Fibroblast of lung (primary cell): Measurements from ENCODE around the gene PTPRS. TPM values are rescaled to one million over a fixed set of nuclear protein-coding genes. Genes with fewer than 3 reads are reported as not detected.
A peak's percentile ranks its signal among the peaks of the same experiment; 100 is the strongest.

Experiments
- DNase-seq, 2 donors: peaks; one replicate each; pipeline versions ENCODE4 v3.0.0 to v3.0.0-alpha.2; 2010; ENCODE audit warnings: low read depth in 2 of 2
- H2AFZ ChIP-seq: 2 replicates; pipeline ENCODE4 v1.5.1; 2012; ENCODE audit warnings: low read length, control low read depth, inconsistent platforms
- H3K27ac ChIP-seq: 2 replicates; pipeline ENCODE4 v1.5.1; 2011; ENCODE audit warnings: low read length, control low read depth; ENCODE audit not compliant: insufficient read depth
- H3K27me3 ChIP-seq: 2 replicates; pipeline ENCODE4 v1.5.1; 2011; ENCODE audit warnings: mild to moderate bottlenecking, low read length; ENCODE audit not compliant: control insufficient read depth, insufficient read depth
- H3K36me3 ChIP-seq: 2 replicates; pipeline ENCODE4 v1.5.1; 2011; ENCODE audit warnings: low read length; ENCODE audit not compliant: control insufficient read depth, insufficient read depth
- H3K4me1 ChIP-seq: 2 replicates; pipeline ENCODE4 v1.5.1; 2011; ENCODE audit warnings: low read length; ENCODE audit not compliant: control insufficient read depth, insufficient read depth; ENCODE audit errors: extremely low read depth
- H3K4me2 ChIP-seq: 2 replicates; pipeline ENCODE4 v1.5.1; 2011; ENCODE audit warnings: low read length, control low read depth; ENCODE audit not compliant: insufficient read depth; ENCODE audit errors: extremely low read depth
- H3K4me3 ChIP-seq, 4 experiments: fragments of 200-600 bp in 1 of 4; sonication (generic) in 1 of 4; replicated peaks in 1 of 4; 2 replicates each; pipeline ENCODE4 v1.5.1; 2011 to 2016; ENCODE audit warnings: low read length in 4 of 4, low read depth in 3 of 4, mild to moderate bottlenecking in 3 of 4, control low read depth in 2 of 4, inconsistent platforms in 1 of 4, mixed read lengths in 1 of 4; ENCODE audit not compliant: insufficient read depth in 1 of 4; ENCODE audit errors: control extremely low read depth in 1 of 4
- H3K79me2 ChIP-seq: 2 replicates; pipeline ENCODE4 v1.5.1; 2012; ENCODE audit warnings: mild to moderate bottlenecking, low read length, inconsistent platforms; ENCODE audit not compliant: control insufficient read depth, insufficient read depth
- H3K9ac ChIP-seq: 2 replicates; pipeline ENCODE4 v1.5.1; 2011; ENCODE audit warnings: mild to moderate bottlenecking, low read length, control low read depth; ENCODE audit not compliant: insufficient read depth
- H3K9me3 ChIP-seq: 2 replicates; pipeline ENCODE4 v1.5.1; 2012; ENCODE audit warnings: low read depth, low read length; ENCODE audit not compliant: control insufficient read depth, insufficient read depth
- H4K20me1 ChIP-seq: 2 replicates; pipeline ENCODE4 v1.5.1; 2011; ENCODE audit warnings: low read length; ENCODE audit not compliant: control insufficient read depth, insufficient read depth; ENCODE audit errors: extremely low read depth
- CTCF ChIP-seq, 2 donors: IDR thresholded peaks in 1 of 2; conservative IDR thresholded peaks in 1 of 2; 1 replicate in 1 of 2; 2 replicates in 1 of 2; pipeline ENCODE4 v1.5.1; 2011 to 2012; ENCODE audit warnings: low read length in 2 of 2, control low read depth in 1 of 2, inconsistent platforms in 1 of 2, low read depth in 1 of 2, mild to moderate bottlenecking in 1 of 2
- EZH2 ChIP-seq: IDR thresholded peaks from 2 replicates; pipeline ENCODE4 v1.5.1; 2012; ENCODE audit warnings: low read length, control low read depth, mild to moderate bottlenecking; ENCODE audit errors: missing control alignments
- polyA plus RNA-seq, 2 donors: library from polyadenylated mRNA; depleted of rRNA in 1 of 2; stranded (reverse) in 1 of 2; unstranded in 1 of 2; fragments of >200 nt; gene quantifications; 2 replicates each; pipeline ENCODE4 v1.2.1, GENCODE V29; 2011 to 2012; ENCODE audit warnings: missing spikeins in 1 of 2
- total RNA-seq: library from RNA; depleted of rRNA; stranded (reverse); fragments of >200 nt; gene quantifications from 2 replicates; pipeline ENCODE4 v1.2.1, GENCODE V29; 2014

Gene PTPRS
- total and polyA plus RNA-seq, 2 donors (not counting 1 experiment from before 2014, with no cell fraction given) = 27.9 to 136 TPM

- peaks cover 14% of the 10 kb centered on the region for H3K79me2 ChIP-seq
- H3K36me3 ChIP-seq = no peaks in the 10 kb centered on the region
- no peaks in the 10 kb centered on the region for H4K20me1 ChIP-seq
- H3K27me3 ChIP-seq = no peaks in the 10 kb centered on the region
- peak; percentile 69 to 70 for DNase-seq
- peak overlapping the region; percentile 38 for H2AFZ ChIP-seq
- H3K4me1 ChIP-seq = peaks cover 6% of the 10 kb centered on the region
- TF ChIP-seq CTCF (conservative IDR thresholded peaks at IDR 0.05 in 1 of 2, IDR thresholded peaks at IDR 0.05 in 1 of 2; ENCODE audit: low read depth in 1 of 2, low read length in 2 of 2) (no peak), EZH2 (no peak)
- peak overlapping the region; percentile 94 for H3K4me2 ChIP-seq
- peak overlapping the region; percentile 72 to 86 (median 79) for H3K4me3 ChIP-seq
- H3K9me3 ChIP-seq = no peaks in the 10 kb centered on the region
- H3K27ac ChIP-seq = peak overlapping the region; percentile 73
- H3K9ac ChIP-seq = peak overlapping the region; percentile 82
Observed at GRCh38 chr19:5292822-5293611, 47.6 kb downstream of the PTPRS start.

GRCh38 chr19:5292453-5292821, 48.2 kb downstream of the PTPRS start:
- peak overlapping the region; percentile 50 to 79 (median 66) for H3K4me3 ChIP-seq

More at GRCh38 chr19:5292453-5292821, 48.2 kb downstream of the PTPRS start:
- TF ChIP-seq EZH2 (no peak), CTCF (conservative IDR thresholded peaks at IDR 0.05 in 1 of 2, IDR thresholded peaks at IDR 0.05 in 1 of 2; ENCODE audit: low read depth in 1 of 2, low read length in 2 of 2) (no peak)
- Histone ChIP-seq H3K9ac (peak overlapping the region; percentile 82), H3K27me3 (no peaks in the 10 kb centered on the region), H2AFZ (no peak overlapping the region), H3K36me3 (no peaks in the 10 kb centered on the region), H3K4me1 (peaks cover 6% of the 10 kb centered on the region), H3K79me2 (peaks cover 16% of the 10 kb centered on the region), H3K9me3 (no peaks in the 10 kb centered on the region), H3K27ac (no peak overlapping the region), H4K20me1 (no peaks in the 10 kb centered on the region), H3K4me2 (peak overlapping the region; percentile 96)
- DNase-seq = no peak
